ENCODE measurements around the gene TELO2.

Gene TELO2

DNA sequence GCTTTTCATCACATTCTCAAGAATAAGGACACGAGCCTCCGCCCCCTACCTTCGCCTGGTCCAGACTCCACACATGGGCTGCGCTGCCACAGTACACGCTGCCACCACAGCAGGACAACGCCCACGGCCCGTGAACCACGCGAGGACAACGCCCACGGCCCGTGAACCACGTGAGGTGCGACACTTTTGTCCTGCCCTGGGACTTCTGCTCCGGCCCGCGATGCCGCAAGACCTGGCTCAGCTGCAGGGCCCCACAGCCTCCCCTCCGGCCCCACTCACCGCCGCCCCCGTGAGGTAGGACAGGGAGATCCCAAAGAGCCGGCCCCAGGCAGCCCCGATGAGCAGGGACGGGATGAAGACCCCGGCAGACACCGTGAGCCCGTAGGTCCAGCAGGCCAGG, 42.9 kb upstream of the TELO2 start:
- Histone ChIP-seq H3K27ac (ENCODE audit: low read depth, low read length) (no peak overlapping the region), H3K4me1 (ENCODE audit: insufficient read depth, low read length) (no peaks in the 10 kb centered on the region), H3K9me3 (ENCODE audit: insufficient read depth, low read depth, low read length) (no peaks in the 10 kb centered on the region), H3K9ac (ENCODE audit: low read depth, low read length) (no peak overlapping the region), H3K27me3 (ENCODE audit: insufficient read depth, low read length) (no peaks in the 10 kb centered on the region), H3K36me3 (ENCODE audit: insufficient read depth, low read length) (peaks cover 62% of the 10 kb centered on the region), H3K4me3 (ENCODE audit: low read length) (no peak overlapping the region)
- WGBS: 94% methylated on average over 29 of the region's 29 CpGs

DNA sequence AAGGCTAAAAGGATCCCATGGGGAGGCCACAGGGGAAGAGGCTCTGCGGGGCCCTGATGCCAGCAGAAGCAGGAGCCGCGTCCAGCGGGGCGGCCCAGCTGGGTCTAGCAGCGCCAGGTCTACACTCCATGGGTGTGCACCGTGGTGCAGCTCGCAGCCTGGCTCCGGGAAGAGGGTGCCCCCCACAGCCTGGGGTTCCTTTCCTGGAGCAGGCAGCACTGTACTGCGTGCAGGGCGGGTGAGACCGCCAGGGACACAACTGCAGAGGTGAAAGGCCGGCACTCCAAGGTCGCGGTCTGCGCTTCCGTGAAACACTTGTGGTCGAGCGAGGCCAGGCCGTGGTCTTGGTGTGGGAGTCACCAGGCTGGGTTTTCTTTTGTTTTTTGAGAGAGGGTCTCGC, 42.3 kb upstream of the TELO2 start:
- peaks cover 65% of the 10 kb centered on the region for H3K36me3 ChIP-seq (ENCODE audit: insufficient read depth, low read length)
- no peak overlapping the region for H3K27ac ChIP-seq (ENCODE audit: low read depth, low read length)
- no peaks in the 10 kb centered on the region for H3K9me3 ChIP-seq (ENCODE audit: insufficient read depth, low read depth, low read length)
- no peak overlapping the region for H3K9ac ChIP-seq (ENCODE audit: low read depth, low read length)
- no peak overlapping the region for H3K4me3 ChIP-seq (ENCODE audit: low read length)
- WGBS: 94% methylated on average over 21 of the region's 21 CpGs
- no peaks in the 10 kb centered on the region for H3K4me1 ChIP-seq (ENCODE audit: insufficient read depth, low read length)
- no peaks in the 10 kb centered on the region for H3K27me3 ChIP-seq (ENCODE audit: insufficient read depth, low read length)

DNA sequence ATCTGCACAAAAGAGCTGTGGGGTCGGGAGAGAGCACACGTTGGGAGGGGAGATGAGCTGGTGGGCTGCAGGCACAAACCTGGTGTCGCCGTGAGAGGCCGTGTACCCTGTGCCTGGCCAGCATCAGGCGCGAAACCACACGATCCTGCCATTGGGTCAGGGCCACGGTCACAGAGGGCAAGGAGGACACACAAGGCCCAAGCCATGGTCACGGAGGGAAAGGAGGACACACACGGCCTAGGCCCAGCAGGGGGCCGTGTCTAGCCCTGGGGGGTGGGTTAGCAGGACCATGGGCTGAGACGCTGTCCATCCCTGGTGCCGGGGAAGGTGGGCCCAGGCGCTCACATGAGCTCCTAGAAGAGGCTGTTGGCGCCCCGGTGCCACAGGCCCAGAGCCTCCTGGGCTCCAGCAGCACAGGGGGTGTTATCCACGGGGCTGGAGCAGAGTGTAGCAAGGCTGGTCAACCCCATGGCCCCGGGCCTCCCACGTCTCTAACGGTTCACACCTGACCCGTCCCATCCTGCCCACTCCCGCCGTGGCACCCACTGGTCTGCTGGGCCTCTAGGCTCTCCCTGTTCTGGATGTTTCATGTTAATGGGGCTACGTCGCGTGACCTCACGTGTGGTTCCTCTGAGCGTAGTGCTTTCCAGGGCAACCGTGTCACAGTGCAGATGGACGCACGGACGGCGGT, 41.3 kb upstream of the TELO2 start:
- Histone ChIP-seq H3K9ac (ENCODE audit: low read depth, low read length) (no peak overlapping the region), H3K4me1 (ENCODE audit: insufficient read depth, low read length) (no peaks in the 10 kb centered on the region), H3K36me3 (ENCODE audit: insufficient read depth, low read length) (peaks cover 62% of the 10 kb centered on the region), H3K4me3 (ENCODE audit: low read length) (no peak overlapping the region), H3K27me3 (ENCODE audit: insufficient read depth, low read length) (no peaks in the 10 kb centered on the region), H3K9me3 (ENCODE audit: insufficient read depth, low read depth, low read length) (no peaks in the 10 kb centered on the region), H3K27ac (ENCODE audit: low read depth, low read length) (no peak overlapping the region)
- WGBS: 95% methylated on average over 34 of the region's 34 CpGs

DNA sequence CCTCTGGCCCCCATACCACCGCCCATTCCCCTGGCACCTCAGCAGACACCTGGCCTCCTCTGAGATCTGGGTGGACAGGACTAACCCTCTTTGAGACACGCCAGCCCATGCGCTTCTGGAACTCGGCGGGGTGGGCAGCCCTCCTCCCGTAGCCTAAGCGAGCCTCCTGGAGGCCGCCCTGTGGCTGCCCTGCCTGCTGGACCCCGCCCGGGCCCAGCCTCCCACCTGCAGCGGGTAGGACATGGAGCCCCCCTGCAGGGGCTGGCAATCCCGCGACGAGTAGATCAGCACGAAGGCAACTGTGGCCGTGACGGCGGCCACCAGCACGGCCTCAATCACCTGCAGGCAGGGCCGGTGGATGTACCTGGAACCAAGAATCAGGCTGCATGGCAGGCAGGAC, 40.6 kb upstream of the TELO2 start:
- no peaks in the 10 kb centered on the region for H3K9me3 ChIP-seq (ENCODE audit: insufficient read depth, low read depth, low read length)
- peaks cover 65% of the 10 kb centered on the region for H3K36me3 ChIP-seq (ENCODE audit: insufficient read depth, low read length)
- H3K27me3 ChIP-seq (ENCODE audit: insufficient read depth, low read length): no peaks in the 10 kb centered on the region
- H3K27ac ChIP-seq (ENCODE audit: low read depth, low read length): no peak overlapping the region
- H3K9ac ChIP-seq (ENCODE audit: low read depth, low read length): no peak overlapping the region
- whole genome bisulfite sequencing: 92% methylated on average over 20 of the region's 20 CpGs
- no peaks in the 10 kb centered on the region for H3K4me1 ChIP-seq (ENCODE audit: insufficient read depth, low read length)
- H3K4me3 ChIP-seq (ENCODE audit: low read length): no peak overlapping the region

DNA sequence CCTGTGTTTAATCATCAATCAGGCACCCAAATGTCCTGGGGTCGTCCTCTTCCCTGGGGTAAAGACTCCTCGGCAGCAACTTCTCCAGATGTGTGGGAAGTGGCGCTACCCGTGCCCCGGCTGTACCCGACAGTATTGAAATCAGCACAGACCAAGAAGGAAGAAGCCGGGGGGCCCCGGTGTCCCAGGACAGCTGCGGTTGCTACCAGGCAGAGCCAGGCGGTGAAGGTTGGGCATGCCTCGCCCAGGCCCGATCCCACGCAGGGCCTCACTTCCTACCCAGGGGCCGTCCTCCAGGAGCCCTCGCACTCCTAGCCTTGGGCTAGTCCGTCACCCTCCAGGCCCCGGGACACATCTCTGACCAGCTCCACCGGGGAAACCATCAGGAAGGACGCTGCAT, 39.8 kb upstream of the TELO2 start:
- H3K36me3 ChIP-seq (ENCODE audit: insufficient read depth, low read length): peaks cover 62% of the 10 kb centered on the region
- 97% methylated on average over 19 of the region's 19 CpGs for WGBS

DNA sequence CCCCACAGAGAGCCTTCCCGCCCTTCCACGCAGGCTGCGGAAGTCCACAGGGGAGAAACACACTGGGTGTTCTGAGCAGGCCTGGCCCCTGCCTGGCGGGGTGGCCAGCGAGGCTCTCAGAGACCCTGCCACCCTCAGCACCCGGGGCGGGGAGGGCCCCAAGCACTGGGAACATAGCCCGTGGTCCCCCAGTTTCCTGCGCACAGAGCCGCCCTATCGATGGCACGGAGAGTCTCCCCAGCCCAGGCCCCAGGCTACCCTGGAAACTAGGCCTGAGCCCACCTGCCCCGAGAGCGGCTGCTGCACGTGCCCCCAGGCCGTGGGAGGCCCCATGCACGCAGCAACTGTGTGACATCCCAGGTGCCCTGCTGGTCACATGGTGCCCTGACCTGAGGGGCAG, 38.6 kb upstream of the TELO2 start:
- no peak overlapping the region for H3K4me3 ChIP-seq (ENCODE audit: low read length)
- H3K27ac ChIP-seq (ENCODE audit: low read depth, low read length): no peak overlapping the region
- 93% methylated on average over 17 of the region's 17 CpGs for WGBS
- no peaks in the 10 kb centered on the region for H3K9me3 ChIP-seq (ENCODE audit: insufficient read depth, low read depth, low read length)
- no peaks in the 10 kb centered on the region for H3K27me3 ChIP-seq (ENCODE audit: insufficient read depth, low read length)
- no peak overlapping the region for H3K9ac ChIP-seq (ENCODE audit: low read depth, low read length)
- H3K4me1 ChIP-seq (ENCODE audit: insufficient read depth, low read length): no peaks in the 10 kb centered on the region
- H3K36me3 ChIP-seq (ENCODE audit: insufficient read depth, low read length): peaks cover 65% of the 10 kb centered on the region

More for the DNA sequence above, 39.8 kb upstream of the TELO2 start:
- no peak overlapping the region for H3K27ac ChIP-seq (ENCODE audit: low read depth, low read length)
- no peaks in the 10 kb centered on the region for H3K27me3 ChIP-seq (ENCODE audit: insufficient read depth, low read length)
- no peak overlapping the region for H3K4me3 ChIP-seq (ENCODE audit: low read length)
- no peak overlapping the region for H3K9ac ChIP-seq (ENCODE audit: low read depth, low read length)
- H3K9me3 ChIP-seq (ENCODE audit: insufficient read depth, low read depth, low read length): no peaks in the 10 kb centered on the region
- no peaks in the 10 kb centered on the region for H3K4me1 ChIP-seq (ENCODE audit: insufficient read depth, low read length)

DNA sequence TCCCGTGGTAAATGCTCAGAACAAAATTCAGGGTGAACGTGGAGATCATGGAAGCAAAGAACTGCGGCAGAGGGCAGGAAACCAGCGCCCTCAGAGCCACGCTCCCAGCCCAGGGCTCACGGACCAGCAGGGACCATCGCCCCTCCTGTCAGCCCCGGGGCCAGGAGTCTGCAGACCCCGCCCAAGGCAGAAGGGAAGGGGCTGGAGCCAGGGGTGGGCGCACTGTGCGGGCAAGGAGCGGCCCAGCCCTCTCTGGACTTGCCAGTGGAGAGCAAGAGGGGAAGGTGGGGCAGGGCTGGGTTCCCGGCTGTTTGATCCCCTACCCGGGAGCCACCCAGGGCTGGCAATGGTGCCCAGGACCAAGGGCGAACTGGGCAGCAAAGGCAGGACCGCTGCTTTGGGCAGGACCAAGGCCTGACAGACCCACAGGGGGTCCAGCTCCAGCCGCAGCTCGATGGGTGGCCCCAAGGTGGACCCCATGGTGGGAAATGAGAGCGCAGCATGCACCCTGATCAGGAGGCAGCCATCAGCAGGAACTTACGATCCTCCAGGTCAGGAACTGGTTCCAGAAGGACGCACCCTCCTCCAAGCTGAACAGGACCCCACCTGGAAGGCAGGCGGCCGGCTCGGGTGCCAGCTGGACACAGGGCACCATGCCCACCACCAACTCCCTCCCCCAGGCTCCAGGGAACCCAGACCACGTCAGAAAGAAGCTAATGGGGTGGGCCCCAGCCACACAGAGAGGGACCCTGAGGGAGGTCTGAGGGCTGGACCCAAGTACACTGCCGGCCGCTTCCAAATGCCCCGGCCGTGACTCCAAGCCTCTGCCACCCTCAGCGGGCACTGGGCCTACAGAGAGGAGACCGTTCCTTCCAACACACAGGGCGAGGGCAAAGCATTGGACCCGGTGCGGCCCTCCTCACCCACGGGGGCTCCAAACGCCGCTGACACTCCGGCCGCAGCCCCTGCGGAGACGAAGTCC, 37.7 kb upstream of the TELO2 start:
- WGBS: 91% methylated on average over 40 of the region's 41 CpGs
- no peak overlapping the region for H3K27ac ChIP-seq (ENCODE audit: low read depth, low read length)

DNA sequence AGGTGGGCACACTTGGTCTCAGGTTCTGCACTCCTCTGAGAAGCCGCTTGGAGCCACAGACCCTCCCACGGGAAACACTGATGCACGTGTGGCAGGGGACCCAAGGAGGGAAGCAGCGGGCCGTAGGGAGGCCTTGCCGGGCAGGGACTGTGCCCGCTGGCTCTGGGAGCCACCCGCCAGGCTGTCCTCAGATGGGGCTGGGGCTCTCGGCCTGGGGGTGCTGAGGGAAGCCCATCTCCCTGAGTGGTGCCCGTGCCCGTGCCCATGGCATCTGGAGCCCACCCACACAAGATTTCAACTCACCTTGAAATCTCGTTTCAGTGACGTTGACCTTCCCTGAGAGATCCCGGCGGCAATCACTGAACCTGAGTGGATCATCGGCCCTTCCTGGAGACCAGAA, 36.2 kb upstream of the TELO2 start:
- Histone ChIP-seq H3K9ac (ENCODE audit: low read depth, low read length) (no peak overlapping the region), H3K4me3 (ENCODE audit: low read length) (no peak overlapping the region), H3K4me1 (ENCODE audit: insufficient read depth, low read length) (no peaks in the 10 kb centered on the region), H3K9me3 (ENCODE audit: insufficient read depth, low read depth, low read length) (no peaks in the 10 kb centered on the region), H3K27me3 (ENCODE audit: insufficient read depth, low read length) (no peaks in the 10 kb centered on the region), H3K36me3 (ENCODE audit: insufficient read depth, low read length) (peaks cover 63% of the 10 kb centered on the region), H3K27ac (ENCODE audit: low read depth, low read length) (no peak overlapping the region)
- WGBS: 93% methylated on average over 16 of the region's 16 CpGs

More for the DNA sequence above, 37.7 kb upstream of the TELO2 start:
- no peaks in the 10 kb centered on the region for H3K9me3 ChIP-seq (ENCODE audit: insufficient read depth, low read depth, low read length)
- H3K36me3 ChIP-seq (ENCODE audit: insufficient read depth, low read length): peaks cover 66% of the 10 kb centered on the region
- no peak overlapping the region for H3K9ac ChIP-seq (ENCODE audit: low read depth, low read length)
- H3K27me3 ChIP-seq (ENCODE audit: insufficient read depth, low read length): no peaks in the 10 kb centered on the region
- no peak overlapping the region for H3K4me3 ChIP-seq (ENCODE audit: low read length)
- H3K4me1 ChIP-seq (ENCODE audit: insufficient read depth, low read length): no peaks in the 10 kb centered on the region

DNA sequence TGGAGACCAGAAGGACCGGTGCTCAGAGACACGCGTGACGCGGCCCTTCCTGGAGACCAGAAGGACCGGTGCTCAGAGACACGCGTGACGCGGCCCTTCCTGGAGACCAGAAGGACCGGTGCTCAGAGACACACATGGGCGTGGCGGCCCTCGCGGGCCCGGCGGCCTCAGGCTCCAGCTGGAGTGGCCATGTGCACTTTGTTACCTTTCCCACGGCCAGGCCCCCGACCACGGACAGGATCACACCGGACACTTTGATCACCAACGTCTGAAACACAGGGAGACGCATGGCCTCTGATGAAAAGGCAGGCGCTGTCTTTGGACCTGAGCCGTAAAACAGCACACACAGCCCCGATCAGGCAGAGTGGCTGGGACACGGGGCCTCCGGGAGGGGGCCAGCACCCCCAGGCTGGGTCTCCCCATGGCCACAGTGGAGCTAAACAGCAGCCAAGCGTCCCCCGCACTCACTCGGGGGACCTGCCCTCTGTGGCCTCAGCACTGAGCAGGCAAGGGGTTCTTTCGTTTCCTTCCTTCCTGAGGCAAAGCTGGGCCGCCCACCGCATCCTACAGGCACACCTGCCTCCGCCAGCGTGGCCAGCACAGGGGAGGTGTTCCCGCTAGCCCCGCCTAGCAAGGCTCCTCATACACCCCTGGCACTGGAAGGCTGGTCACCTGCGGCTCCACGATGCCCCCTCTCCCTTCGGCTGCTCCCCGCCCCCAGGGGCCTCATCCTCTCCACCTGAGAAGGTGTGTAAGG, 35.5 kb upstream of the TELO2 start:
- H3K27me3 ChIP-seq (ENCODE audit: insufficient read depth, low read length): no peaks in the 10 kb centered on the region
- no peak overlapping the region for H3K4me3 ChIP-seq (ENCODE audit: low read length)
- H3K36me3 ChIP-seq (ENCODE audit: insufficient read depth, low read length): peaks cover 55% of the 10 kb centered on the region
- no peaks in the 10 kb centered on the region for H3K9me3 ChIP-seq (ENCODE audit: insufficient read depth, low read depth, low read length)
- 96% methylated on average over 41 of the region's 42 CpGs for WGBS
- H3K4me1 ChIP-seq (ENCODE audit: insufficient read depth, low read length): no peaks in the 10 kb centered on the region
- H3K9ac ChIP-seq (ENCODE audit: low read depth, low read length): no peak overlapping the region
- no peak overlapping the region for H3K27ac ChIP-seq (ENCODE audit: low read depth, low read length)

DNA sequence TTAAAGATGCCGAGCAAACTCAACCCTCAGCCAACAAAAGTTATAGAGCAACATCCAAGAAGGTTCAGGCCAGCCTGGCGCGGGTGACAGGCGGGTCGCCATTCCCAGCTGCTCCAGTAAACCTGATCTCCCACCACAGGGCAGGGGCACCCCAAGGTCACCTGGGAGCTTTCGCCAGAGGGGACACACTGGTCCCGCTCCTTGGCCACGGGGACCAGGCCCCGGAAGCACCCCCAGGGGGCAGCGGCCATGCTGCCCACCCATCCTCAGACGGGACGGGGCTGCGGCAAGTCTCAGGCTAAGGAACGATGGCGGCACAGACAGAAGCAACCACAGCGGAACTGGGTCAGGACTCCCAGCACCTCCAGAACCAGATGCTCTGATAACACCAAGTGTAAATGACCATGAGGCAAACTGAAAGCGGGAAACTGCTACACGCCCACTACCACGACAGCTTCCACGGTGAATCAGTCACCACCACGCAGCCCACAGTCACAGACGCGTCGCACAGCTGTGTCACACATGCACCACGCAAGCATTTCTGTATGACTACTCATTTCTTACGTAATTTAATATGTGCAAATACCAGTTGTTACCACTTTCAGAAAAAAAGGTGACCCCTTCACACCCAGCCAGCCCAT, 34.7 kb upstream of the TELO2 start:
- WGBS: 96% methylated on average over 26 of the region's 26 CpGs
- no peaks in the 10 kb centered on the region for H3K4me1 ChIP-seq (ENCODE audit: insufficient read depth, low read length)
- peaks cover 50% of the 10 kb centered on the region for H3K36me3 ChIP-seq (ENCODE audit: insufficient read depth, low read length)
- H3K9ac ChIP-seq (ENCODE audit: low read depth, low read length): no peak overlapping the region
- H3K27ac ChIP-seq (ENCODE audit: low read depth, low read length): no peak overlapping the region
- no peaks in the 10 kb centered on the region for H3K9me3 ChIP-seq (ENCODE audit: insufficient read depth, low read depth, low read length)
- no peak overlapping the region for H3K4me3 ChIP-seq (ENCODE audit: low read length)
- H3K27me3 ChIP-seq (ENCODE audit: insufficient read depth, low read length): no peaks in the 10 kb centered on the region
